ENCODE results near the gene CAMK4.
"Not testable (repeated sequence)": the region's sequence is repeated elsewhere in the genome, so short reads cannot be mapped to it uniquely, and the experiment has no call there.

CAMK4 gene

GRCh38 chr5:111320953-111321352, 96.8 kb downstream of the CAMK4 start:
- no peak for DNase-seq

- no peak for DNase-seq
Observed at GRCh38 chr5:111321376-111321775, 97.2 kb downstream of the CAMK4 start.

- no peak for DNase-seq
Observed at GRCh38 chr5:111326551-111326950, 102.4 kb downstream of the CAMK4 start.

GRCh38 chr5:111337133-111337532, 112.9 kb downstream of the CAMK4 start:
- DNase-seq, result no peak

GRCh38 chr5:111337688-111338087, 113.5 kb downstream of the CAMK4 start:
- no peak for DNase-seq

- DNase-seq, result peak; percentile 5
Observed at GRCh38 chr5:111345731-111346130, 121.5 kb downstream of the CAMK4 start.

GRCh38 chr5:111347021-111347420, 122.8 kb downstream of the CAMK4 start:
- no peak for DNase-seq

- DNase-seq, result no peak
Observed at GRCh38 chr5:111348661-111349329, 124.6 kb downstream of the CAMK4 start.

- DNase-seq, result no peak
Observed at GRCh38 chr5:111349429-111349828, 125.2 kb downstream of the CAMK4 start.

GRCh38 chr5:111353035-111353434, 128.9 kb downstream of the CAMK4 start:
- no peak for DNase-seq

- not testable (repeated sequence) for DNase-seq
Observed at GRCh38 chr5:111358726-111359125, 134.5 kb downstream of the CAMK4 start.

- DNase-seq, result no peak
Observed at GRCh38 chr5:111360173-111360572, 136.0 kb downstream of the CAMK4 start.

GRCh38 chr5:111364992-111365391, 140.8 kb downstream of the CAMK4 start:
- DNase-seq, result no peak

GRCh38 chr5:111366388-111366787, 142.2 kb downstream of the CAMK4 start:
- no peak for DNase-seq

- DNase-seq, result no peak
Observed at GRCh38 chr5:111367115-111367514, 142.9 kb downstream of the CAMK4 start.

- no peak for DNase-seq
Observed at GRCh38 chr5:111372799-111373198, 148.6 kb downstream of the CAMK4 start.

- no peak for DNase-seq
Observed at GRCh38 chr5:111374380-111374779, 150.2 kb downstream of the CAMK4 start.

- DNase-seq, result no peak
Observed at GRCh38 chr5:111375645-111376044, 151.5 kb downstream of the CAMK4 start.

- no peak for DNase-seq
Observed at GRCh38 chr5:111377306-111377705, 153.1 kb downstream of the CAMK4 start.

- no peak for DNase-seq
Observed at GRCh38 chr5:111379391-111379816, 155.2 kb downstream of the CAMK4 start.

GRCh38 chr5:111383288-111383970, 159.2 kb downstream of the CAMK4 start:
- no peak for DNase-seq

GRCh38 chr5:111384220-111384619, 160.0 kb downstream of the CAMK4 start:
- no peak for DNase-seq

GRCh38 chr5:111385051-111385450, 160.9 kb downstream of the CAMK4 start:
- no peak for DNase-seq

GRCh38 chr5:111385970-111386831, 162.0 kb downstream of the CAMK4 start:
- DNase-seq, result no peak

Measured in midbrain (tissue), 1 donor.